ENCODE results near the gene ROR2. TPM values are rescaled to one million over a fixed set of nuclear protein-coding genes. Genes with fewer than 3 reads are reported as not detected.

Gene ROR2
- total and polyA plus RNA-seq, 2 of the 8 experiments (the other 6 are each of a cell fraction or from before 2014, with no cell fraction given), result 2.7 to 4.3 TPM

GRCh38 chr9:91960367-91960766 is 10.3 kb upstream of the ROR2 start (continued):
- TF ChIP-seq CHD7 (IDR thresholded peaks at IDR 0.05; ENCODE audit: insufficient replicate concordance, low read length) (no peak), RAD21 (IDR thresholded peaks at IDR 0.05 in 1 of 2, conservative IDR thresholded peaks at IDR 0.05 in 1 of 2; ENCODE audit: low read depth in 2 of 2, low read length in 2 of 2) (no peak), RFX5 (IDR thresholded peaks at IDR 0.05; ENCODE audit: borderline replicate concordance, low read depth, low read length) (no peak), HDAC2 (IDR thresholded peaks at IDR 0.05; ENCODE audit: borderline replicate concordance in 1 of 2, low read depth in 2 of 2, low read length in 2 of 2) (no peak), CHD1 (IDR thresholded peaks at IDR 0.05; ENCODE audit: low read depth, low read length) (no peak), CTBP2 (IDR thresholded peaks at IDR 0.05; ENCODE audit: borderline replicate concordance, insufficient read depth, insufficient read length, low read length) (no peak)

All from H1 (cell line).